Coronary artery (tissue), 2 donors: Measurements from ENCODE around the gene FAM13A.

ENCODE experiments used
- DNase-seq: peaks from one replicate; pipeline ENCODE4 v3.0.0-alpha.2; 2017; ENCODE audit warnings: low spot score
- H3K27ac ChIP-seq, 2 donors: fragments of 200-600 bp; sonication (generic); one replicate each; pipeline ENCODE4 v1.5.1; 2016 to 2019
- H3K4me3 ChIP-seq: fragments of 200-600 bp; sonication (generic); 2 replicates; pipeline ENCODE4 v1.5.1; 2016; ENCODE audit warnings: mild to moderate bottlenecking, moderate library complexity
- CTCF ChIP-seq: fragments of 200-600 bp; sonication (generic); IDR thresholded peaks from one replicate; pipeline ENCODE4 v1.5.1; 2019; ENCODE audit warnings: antibody characterized with exemption

Gene FAM13A

GRCh38 chr4:88720451-88721428 is 336.2 kb downstream of the FAM13A start:
- TF ChIP-seq CTCF = no peak
- Histone ChIP-seq H3K27ac (peak overlapping the region in 1 of 2 donors; percentile 40), H3K4me3 (no peak overlapping the region)
- no peak for DNase-seq

- Histone ChIP-seq H3K4me3 (no peak overlapping the region), H3K27ac (no peak overlapping the region)
- DNase-seq = no peak
- TF ChIP-seq CTCF = no peak
Measured at GRCh38 chr4:88719381-88719780, 337.6 kb downstream of the FAM13A start.

GRCh38 chr4:88718098-88718497 is 338.9 kb downstream of the FAM13A start:
- DNase-seq = no peak
- no peak for TF ChIP-seq CTCF
- H3K4me3 ChIP-seq = no peak overlapping the region
- no peak overlapping the region for H3K27ac ChIP-seq

- no peak for DNase-seq
- TF ChIP-seq CTCF = no peak
- Histone ChIP-seq H3K4me3 (no peak overlapping the region), H3K27ac (no peak overlapping the region)
Measured at GRCh38 chr4:88713782-88714181, 343.2 kb downstream of the FAM13A start.

- DNase-seq = no peak
- TF ChIP-seq CTCF = no peak
- Histone ChIP-seq H3K27ac (no peak overlapping the region), H3K4me3 (no peak overlapping the region)
Measured at GRCh38 chr4:88709989-88710388, 347.0 kb downstream of the FAM13A start.

- TF ChIP-seq CTCF = peak; percentile 50
- Histone ChIP-seq H3K4me3 (peak overlapping the region; percentile 31), H3K27ac (peak overlapping the region; percentile 68 to 81)
- no peak for DNase-seq
Measured at GRCh38 chr4:88706574-88706973, 350.4 kb downstream of the FAM13A start.
